Inferior parietal cortex (tissue), 1 donor: ENCODE data around the gene SEPSECS.
"Not testable (repeated sequence)": the region's sequence is repeated elsewhere in the genome, so short reads cannot be mapped to it uniquely, and the experiment has no call there.

ENCODE experiments used
- DNase-seq: peaks from one replicate; pipeline ENCODE4 v3.0.0-alpha.2; 2016; ENCODE audit errors: extremely low spot score

Gene SEPSECS

DNA sequence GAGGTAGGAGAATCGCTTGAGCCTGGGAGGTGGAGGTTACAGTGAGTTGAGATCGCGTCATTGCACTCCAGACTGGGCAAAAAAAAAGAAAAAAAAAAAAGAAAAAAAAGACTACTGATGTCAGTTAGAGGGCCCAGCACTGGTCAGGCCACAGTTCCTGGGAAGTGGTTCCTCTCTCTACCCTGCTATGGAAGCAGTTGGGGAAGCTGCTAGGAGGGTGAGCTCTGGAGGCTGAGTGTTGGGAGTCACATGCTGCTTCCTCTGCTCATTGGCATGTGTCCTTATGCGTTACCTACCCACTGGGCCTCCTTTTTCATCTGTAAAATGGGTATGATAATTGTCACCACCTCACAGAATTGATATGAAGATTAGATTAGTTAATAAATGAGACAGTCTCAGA, 50.7 kb downstream of the SEPSECS start:
- no peak for DNase-seq

DNA sequence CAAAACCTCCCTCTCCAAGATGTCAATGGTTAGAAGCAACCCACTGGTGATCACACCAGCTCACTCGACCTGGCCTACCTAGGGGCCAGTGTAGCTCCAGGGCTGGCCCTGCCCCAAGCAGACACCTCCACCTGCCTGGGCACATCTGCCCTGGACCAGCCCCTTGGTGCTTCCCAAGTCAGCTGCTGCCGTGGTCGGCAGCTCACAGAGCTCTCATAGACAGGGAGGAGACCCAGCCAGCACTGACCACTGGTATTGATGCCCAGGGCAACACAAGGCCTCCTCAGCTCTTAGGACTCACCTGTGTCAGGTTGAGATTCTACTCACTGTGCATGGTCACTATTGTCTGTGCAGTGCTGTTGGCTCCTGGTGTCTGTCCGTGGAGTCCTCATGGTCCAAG, 51.7 kb downstream of the SEPSECS start:
- no peak for DNase-seq

DNA sequence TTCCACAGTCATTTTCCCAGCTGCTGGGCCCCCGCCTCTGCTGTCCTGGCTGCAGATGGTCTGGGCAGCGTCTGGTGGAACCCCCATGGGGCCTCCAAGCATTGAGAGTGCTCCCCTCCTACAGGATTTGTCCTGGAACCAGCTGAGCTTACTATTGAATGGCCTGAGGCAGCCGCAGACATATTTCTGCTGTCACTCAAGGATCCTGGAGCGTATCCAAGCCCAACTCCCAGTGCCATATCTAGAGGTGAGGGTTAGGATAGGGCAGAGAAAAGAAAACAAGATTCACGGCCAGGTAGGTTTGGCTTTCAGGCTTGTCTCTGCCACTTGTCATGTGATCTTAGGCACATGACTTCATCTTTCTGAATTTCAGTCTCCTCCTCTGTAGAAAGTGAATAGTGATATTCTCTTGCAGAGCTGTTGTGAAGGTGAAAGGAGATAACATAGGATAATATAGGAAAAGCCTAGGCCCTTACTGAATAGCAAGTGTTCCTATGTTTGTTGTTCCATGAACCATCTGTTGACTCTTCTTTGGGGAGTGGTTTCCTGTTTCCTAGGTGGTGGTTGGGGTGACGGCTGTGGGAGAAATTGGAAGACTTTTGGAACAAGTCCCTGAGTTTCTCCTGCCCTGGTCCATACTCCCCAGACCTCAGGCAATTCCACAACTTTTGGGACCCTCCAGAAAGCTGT, 52.3 kb downstream of the SEPSECS start:
- no peak for DNase-seq

DNA sequence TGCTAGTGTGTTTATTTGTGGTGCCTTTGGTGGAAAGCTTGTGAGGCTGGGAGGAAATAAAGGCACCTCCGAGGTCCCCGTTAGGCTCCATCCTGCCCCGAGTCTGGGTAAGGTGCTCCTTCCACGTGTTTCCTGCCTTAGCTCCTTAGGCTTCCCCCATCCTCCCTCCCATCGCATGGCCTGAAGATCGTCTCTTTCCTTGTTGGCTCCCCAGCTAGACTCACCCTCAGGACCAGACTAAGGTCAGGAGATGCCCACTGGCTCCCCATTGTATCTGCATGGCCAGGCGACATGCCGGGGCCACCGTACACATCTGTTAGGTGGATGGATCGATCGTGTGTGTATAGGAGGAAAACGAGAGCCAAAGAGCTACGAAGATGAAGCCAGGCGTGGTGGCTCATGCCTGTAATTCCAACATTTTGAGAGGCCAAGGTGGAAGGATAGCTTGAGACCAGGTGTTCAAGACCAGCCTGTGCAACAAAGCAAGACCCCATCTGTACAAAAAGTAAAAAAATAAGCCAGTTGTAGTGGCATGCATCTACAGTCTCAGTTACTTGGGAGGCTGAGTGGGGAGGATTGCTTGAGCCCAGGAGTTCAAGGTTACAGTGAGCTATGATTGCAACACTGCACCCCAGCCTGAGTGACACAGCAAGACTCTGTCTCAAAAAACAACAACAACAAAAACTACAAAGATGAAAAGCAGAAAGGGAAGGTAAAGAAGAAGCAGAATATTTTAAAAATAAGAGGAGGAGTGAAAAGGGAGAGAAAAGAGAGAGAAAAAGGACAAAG, 53.7 kb downstream of the SEPSECS start:
- no peak for DNase-seq

DNA sequence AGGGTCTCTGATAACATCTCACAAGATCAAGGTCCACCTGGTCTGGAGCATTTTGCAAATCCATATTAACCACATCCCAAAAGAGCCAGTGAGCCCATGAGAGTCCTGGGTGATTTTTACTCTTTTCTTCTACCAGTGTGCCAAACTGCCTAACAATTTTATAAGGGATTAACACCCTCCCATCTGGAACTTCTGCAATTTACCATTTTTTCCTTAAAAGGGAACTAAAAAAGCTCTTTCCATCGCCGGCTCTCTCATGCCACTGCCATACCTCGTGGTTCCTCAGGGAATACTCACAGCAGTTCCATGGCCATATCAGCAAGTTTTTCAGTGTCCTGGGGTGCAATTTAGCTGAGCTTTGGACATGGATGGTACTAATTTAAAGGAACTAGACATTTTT, 55.7 kb downstream of the SEPSECS start:
- DNase-seq: no peak

DNA sequence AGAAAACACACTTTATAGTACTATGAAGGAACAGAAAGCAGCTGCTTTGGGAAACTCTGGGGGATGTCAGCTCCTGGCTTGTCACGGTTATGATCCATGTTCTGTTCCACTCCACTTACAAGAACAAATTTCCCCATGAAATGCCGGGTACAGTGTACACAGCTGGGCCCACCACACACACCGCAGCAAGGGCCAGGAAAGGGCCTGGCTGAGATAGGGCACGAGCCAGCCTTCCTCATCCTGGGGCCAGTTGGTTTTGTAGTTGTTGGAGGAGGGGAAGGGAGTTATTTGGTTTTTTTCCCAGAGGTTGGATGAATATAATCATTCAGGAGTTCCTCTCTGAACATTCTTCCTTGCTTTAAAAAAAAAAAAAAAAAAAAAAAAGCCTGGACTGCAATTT, 56.8 kb downstream of the SEPSECS start:
- DNase-seq: no peak

DNA sequence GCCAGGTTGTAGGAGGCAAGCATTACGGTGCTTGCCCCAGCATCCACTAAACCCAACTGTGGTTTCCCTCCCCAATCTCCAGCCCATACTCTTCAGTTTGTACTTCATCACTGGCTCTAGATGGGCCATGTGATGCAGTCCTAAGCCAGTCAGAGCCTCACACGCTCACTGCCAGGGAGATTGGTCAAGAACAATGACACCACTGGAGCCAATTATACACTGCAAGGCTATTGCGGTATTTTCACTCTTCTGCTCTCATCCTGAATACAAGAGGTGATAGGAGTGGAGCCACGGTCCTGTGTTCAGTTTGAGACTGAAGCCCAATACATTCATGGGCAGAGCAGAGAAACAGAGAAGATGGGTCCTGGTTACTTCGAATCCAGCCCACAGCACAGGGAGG, 58.4 kb downstream of the SEPSECS start:
- DNase-seq: no peak

DNA sequence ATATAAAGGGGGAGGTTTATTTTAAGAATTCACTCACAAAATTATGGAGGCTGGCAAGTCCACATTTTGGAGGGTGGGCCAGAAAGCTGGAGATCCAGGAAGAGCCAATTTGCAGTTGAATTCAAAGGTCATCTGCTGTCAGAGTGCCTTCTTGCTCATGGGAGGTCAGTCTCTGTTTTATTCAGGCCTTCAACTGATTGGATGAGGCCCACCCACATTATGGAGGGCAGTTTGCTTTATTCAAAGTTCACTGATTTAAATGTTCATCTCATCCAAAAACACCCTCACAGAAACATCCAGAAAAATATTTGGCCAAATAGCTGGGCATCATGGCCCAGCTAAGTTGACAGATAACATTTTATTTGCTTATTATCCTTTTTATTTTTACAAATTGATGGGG, 59.5 kb downstream of the SEPSECS start:
- DNase-seq: no peak

DNA sequence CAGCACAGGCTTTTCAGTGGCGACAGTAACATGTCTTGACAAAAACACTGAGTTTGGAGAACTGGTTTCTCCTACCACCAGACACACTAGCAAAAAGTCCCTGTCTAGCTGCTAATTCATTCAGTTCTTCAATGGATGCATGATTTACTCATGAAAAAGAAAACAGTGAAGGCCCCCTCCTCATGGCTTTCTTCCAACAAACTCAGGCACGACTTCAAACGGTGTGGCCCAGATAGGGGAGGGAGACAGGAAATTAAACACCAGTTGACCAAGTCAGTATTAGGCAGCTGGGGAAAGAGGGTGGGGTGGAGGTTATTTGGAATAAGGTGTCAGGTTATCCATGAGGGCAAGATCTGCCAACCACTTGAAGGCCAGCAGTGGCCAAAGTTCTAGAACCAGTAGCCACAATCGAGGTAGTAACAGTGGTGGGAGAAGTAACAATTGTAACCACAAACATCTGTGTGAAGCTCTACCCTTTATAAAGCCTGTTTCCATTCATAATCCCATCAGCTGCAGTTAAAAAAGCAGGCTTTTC, 60.2 kb downstream of the SEPSECS start:
- no peak for DNase-seq

DNA sequence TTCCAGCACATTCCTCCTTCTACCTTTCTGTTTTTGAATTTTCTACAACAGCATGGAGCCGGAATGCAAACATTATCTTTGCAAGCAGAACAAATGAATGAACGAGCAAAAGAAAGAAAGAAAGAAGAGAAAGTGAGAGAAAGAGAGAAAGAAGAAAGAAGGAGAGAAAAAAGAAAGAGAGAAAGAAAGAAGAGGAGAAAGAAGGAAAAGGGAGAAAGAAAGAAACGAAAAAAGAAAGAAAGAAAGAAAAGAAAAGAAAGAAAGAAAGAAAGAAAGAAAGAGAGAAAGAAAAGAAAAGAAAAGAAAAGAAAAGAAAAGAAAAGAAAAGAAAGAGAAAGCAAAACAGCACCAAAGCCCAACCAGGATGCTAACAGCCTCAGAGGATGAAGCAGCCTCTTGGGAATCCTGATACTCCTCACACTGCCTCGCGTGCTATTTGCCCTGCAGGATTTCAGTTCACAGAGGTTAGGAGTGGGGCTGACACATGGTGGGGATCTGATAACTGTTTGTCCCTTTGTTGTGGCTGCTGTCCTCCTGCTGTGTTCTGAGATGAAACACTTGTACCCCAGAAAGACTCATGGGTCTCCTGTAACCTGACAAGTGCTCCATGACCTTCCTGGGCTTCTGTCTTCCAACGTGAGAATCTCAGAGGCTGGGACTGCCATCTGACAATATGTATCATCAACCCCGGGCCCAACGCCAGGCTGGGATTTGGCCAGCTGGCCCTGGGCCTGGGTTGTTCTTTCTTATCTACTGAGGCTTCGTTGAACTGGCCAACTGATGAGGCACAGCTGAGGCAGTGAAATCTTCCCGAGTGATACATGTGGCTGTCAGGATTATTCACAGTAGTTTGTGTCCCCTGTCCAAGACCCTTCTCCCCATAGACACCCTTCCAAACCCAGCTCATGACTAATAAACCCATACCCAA, 61.0 kb downstream of the SEPSECS start:
- no peak for DNase-seq

DNA sequence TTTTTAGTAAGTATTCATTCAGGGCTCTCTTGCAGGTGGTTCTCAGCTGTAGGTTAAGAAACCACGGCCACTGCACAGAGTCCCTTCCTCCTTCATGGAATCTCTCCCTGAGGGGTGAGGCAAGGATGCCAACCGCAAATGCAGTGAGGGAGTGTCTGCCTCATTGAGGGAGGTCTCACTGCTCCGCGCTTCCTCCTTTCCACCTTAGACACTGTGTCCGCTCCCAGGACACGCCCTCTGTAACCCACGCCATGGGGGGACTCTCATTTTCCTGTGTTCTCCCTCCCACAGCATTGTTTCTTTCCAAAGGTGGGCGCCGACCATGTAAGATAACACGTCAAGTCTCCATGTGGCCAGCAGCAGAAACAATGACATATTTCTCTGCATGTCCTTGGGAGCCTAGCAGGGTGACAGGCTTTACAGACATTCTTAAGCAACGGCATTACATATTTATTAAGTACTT, 63.2 kb downstream of the SEPSECS start:
- no peak for DNase-seq

DNA sequence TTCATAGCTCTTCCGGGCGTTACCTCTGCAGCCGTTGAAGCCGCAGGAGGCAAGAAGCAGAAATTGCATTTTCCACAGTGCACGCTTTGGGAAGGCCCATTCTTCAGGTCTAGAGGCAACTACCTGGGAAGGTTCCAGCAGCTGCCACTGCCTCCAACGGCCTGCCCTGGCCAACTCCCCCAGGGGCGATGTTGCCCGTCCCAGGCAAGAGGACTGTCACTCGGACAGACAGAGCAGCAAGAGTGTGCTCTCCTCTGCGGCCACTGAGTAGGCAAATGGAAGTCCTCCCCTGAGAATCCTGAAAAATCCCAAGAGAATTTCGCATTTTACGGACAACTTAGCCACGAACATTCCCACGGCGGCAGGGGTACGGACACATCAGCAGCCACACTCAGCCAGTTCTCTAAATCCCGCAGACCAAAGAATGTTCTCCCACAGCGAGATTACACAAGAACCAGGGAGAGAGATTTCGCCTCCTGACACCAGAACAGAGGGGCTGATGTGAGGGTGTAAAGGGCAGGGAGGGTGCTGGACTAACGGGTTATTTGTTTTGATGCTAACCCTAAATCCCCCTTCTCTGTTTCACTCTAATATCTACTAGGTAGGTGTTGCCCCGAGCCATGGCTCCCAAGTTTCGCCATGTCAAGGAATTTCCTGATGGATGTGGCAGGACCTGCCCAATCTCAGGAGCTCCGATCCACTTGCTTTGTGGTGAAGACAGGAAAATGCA, 63.8 kb downstream of the SEPSECS start:
- no peak for DNase-seq

DNA sequence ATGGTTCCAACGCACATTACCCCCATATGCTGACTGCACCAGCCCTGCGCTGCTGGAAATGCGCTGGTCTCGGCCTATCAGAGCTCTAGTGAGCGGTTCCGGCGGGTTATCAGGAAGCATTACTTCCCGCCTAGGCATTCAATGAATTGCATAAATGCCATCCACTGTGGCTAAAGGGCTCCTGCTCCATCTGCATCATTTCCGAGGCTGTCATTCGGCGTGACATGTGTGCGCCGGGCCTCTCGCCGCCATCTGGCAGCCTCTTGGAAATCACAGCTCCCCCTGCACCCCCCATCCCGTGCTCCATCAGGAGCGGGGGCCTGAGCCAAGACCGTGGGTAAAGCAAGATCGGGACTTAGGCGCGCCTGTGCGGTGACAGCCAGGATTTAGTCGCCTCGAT, 64.4 kb downstream of the SEPSECS start:
- no peak for DNase-seq

DNA sequence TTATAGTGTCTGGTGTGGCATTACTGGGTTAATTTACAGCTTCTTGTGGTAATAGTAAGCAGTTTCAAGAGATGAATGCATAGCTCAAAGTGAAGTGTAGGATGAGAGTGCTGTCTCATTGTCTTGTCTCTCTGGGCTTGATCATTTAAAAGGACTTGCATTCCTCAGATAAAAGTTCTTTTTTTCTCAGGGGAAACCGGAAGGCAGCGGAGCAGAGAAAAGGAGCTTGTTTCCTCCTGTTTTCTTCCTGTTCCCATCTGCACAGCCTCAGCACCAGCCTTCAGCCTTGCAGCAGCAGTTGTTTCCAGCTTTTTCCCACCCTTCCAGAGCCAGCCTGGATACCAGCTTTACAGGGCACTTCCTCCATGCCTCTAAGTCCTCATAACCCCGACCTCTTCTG, 68.1 kb downstream of the SEPSECS start:
- no peak for DNase-seq

DNA sequence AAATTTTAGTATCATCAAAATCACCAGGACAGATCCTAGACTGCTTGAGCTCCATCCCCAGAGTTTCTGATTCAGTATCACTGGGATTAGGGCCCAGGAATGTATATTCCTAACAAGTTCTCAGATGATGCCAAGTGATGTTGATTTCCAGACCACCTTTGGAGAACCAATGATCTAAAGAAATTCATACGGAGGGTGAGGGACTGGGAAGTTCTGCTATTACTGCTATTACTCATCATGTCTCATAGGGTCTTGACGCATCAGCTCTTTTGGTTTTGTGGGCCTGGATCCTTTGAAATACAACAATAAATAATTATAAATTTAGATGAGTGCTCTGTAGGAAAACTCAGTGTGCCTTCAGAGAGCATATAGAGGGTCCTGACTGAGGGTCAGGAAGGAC, 69.7 kb downstream of the SEPSECS start:
- DNase-seq: no peak

DNA sequence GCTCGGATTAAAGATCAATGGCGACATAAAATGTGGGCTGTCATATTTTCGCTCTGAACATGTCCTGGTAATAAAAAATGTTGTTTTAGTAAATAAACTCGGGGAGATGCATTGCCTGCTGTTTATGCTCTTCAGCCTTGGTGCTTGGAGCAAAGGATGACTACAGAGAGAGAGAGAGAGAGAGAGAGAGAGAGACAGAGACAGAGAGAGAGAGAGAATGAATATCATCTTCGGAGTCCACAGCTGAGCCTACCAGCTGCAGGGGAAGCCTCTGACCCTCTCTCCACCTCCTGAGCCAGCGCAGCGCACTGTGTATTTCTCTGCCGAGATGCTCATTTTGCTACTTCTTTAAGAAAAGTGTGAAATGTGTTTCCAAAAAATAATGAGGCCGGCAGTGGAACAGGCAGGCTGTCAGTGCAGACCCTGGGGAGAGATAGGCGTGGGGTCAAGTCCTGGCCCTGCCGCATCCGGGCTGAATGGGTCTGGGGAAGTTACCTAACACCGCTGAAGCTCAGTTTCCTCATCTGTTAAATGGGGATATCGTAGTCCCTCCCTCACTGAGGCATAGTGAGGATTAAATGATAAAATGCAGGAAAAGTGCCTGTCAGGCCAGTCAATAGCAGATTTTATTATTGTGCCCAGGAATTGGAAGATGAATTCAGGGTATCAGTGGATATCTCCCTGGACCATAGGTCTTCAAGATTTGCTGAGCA, 71.0 kb downstream of the SEPSECS start:
- no peak for DNase-seq

DNA sequence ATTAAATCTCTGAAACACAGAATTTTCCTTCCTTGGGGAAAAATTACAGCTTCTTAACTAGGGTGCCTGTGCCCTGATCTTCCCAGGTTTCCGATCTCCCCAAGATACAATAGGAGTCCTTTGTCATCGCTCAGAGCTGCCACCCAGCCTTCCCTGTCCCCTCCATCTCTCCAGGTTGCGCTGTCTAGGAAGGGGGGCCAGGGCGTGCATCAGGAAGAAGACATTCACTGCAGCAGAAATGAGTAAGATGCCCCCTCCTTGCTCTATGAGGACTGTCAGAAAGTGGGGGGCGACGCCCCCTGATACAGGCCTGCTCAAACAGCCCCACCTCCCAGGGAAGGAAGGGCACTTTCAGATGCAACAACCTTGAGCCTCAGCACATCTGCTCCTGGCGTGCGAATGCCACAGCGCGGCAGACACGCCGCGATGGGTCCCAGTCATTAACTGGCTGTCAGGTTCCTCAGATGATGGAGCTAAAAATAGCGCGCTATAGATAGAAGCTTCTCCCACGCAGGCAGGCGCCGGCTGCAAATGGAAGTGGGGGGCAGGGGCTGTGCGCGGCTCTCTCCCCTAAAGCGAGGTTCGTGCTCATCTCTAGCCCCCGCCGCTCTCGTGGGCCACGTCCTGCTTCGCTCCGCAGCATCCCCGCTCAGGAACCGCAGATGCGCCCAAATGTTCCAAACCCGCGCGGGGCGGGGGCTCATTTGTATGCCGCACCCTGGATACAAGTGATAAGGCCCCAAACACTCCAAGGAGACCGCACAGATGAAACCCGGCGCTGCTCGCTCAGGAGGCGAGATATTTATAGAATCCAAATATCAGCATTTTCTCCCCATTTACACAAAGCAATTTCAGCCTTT, 71.9 kb downstream of the SEPSECS start:
- DNase-seq: peak; percentile 34

DNA sequence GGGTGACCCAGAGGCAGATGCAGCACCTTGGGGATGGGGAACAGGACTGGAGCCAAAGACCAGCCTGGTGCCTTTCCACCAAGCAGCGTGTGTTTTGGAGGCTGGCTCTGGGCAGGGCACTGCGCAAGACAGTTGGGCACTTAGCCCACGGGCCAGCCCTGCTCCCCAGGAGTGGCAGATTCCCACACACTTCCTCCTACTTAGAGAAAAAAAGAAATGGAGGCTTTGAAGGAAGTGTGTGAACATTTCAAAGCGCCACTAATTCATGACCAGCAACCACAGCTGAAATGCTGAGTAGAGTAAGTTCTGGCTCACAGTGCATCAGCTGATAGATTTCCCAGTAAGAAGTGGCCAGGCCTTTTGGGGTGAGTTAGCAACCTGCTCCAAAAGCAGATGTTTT, 74.6 kb downstream of the SEPSECS start:
- DNase-seq: no peak

DNA sequence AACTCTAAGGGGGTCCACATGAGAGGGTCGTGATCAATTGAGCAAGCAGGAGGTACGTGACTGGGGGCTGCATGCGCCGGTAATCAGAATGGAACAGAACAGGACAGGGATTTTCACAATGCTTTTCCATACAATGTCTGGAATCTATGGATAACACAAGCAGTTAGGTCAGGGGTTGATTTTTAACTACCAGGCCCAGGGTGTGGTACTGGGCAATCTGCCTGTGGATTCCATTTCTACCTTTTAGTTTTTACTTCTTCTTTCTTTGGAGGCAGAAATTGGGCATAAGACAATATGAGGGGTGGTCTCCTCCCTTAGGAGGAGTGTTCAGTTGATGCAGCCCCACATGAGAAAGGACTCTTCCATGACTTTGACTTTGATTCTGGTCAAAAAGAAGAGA, 76.8 kb downstream of the SEPSECS start:
- DNase-seq: not testable (repeated sequence)
